GM19455 (cell line): ENCODE results near the gene KCNF1.
A peak's percentile ranks its signal among the peaks of the same experiment; 100 is the strongest.

Experiments used
- ATAC-seq: cut with Tn5 transposase; IDR thresholded peaks from one replicate; pipeline ENCODE4 v1.9.1; 2021; ENCODE audit not compliant: unreplicated experiment

KCNF1 gene

GRCh38 chr2:10911291-10912075, at the start of gene KCNF1:
Gene KCNF1, plus strand, starts transcription at chr2:10911934. Its CDS starts 493 bp downstream, at chr2:10912427.
- no peak for ATAC-seq

DNA sequence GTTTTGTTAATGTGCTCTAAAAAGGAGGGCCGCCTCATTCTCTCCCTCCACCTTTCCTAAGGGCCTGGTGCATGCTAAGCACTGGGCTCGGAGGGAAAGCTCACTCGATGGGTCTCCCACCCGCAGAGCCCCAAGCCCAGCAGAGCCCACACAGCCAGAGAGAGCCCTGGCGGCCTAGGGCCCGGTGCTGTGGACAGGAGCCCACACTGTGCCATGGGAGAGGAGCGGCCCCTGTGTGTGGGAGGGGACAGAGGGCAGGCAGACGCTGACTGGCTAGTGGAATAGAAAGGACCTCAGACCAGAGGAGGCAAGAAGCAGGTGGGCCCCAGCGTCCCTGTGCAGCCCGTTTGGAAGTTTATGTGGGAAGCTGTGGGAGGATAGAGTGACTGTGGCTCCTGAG, 49.4 kb upstream of the KCNF1 start:
- no peak for ATAC-seq

GRCh38 chr2:10863047-10863446, 48.7 kb upstream of the KCNF1 start:
- no peak for ATAC-seq

DNA sequence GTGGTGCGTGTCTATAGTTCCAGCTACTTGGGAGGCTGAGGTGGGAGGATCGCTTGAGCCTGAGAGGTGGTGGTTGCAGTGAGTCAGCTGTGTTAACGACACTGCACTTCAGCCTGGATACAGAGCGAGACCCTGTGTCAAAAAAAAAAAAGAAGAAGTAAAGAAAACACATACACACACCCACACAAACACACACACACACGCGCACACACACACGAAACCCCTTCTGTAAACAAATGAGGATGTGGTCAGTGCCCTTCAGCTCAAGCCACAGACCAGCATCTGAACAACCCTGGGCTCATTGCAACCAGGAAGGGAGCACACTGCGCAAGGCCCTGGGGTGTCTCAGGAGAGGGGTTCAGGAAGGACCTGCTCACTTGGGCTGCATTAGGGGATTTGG, 47.9 kb upstream of the KCNF1 start:
- ATAC-seq = peak; percentile 60

DNA sequence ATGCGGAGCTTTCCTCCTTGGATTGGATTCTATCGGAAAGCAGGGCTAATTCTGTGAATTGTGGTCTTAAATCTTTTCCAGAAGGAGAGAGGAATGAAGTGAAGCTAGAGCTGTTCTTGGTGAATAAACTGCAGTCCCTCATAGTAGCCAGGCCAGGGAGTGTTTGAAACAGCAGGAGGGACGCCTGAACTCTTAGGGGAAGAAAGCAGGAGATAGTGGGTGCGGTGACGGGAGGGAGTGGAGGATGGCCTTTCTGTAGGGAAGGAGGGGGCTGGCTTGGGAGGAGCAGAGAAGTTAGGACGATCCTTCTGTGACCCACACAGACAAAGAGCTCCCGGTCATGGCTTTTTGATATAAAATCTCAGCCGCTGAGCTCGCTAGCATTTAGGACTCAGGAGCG, 47.5 kb upstream of the KCNF1 start:
- no peak for ATAC-seq

GRCh38 chr2:10864861-10865636, 46.7 kb upstream of the KCNF1 start:
- peak; percentile 88 for ATAC-seq

DNA sequence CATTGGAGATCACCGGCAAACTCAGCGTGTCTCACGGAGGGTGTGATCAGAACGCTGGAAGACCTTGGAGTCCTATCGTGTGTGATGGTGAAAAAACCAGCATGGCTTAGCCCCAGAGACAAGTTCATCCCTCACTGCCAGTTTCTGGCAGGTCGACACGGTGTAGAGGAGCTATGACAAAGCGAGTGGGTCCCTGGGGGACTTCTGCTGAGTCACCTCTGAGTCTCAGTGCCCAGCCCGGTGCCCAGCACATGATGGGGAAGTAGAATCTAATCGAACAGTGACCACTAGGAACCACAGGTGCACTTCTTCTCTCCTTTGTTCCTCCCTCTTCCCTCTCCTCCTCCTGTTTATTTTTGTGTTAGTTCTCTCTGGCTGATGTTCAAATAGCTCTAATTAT, 45.9 kb upstream of the KCNF1 start:
- no peak for ATAC-seq

GRCh38 chr2:10867692-10868420, 43.9 kb upstream of the KCNF1 start:
- no peak for ATAC-seq

DNA sequence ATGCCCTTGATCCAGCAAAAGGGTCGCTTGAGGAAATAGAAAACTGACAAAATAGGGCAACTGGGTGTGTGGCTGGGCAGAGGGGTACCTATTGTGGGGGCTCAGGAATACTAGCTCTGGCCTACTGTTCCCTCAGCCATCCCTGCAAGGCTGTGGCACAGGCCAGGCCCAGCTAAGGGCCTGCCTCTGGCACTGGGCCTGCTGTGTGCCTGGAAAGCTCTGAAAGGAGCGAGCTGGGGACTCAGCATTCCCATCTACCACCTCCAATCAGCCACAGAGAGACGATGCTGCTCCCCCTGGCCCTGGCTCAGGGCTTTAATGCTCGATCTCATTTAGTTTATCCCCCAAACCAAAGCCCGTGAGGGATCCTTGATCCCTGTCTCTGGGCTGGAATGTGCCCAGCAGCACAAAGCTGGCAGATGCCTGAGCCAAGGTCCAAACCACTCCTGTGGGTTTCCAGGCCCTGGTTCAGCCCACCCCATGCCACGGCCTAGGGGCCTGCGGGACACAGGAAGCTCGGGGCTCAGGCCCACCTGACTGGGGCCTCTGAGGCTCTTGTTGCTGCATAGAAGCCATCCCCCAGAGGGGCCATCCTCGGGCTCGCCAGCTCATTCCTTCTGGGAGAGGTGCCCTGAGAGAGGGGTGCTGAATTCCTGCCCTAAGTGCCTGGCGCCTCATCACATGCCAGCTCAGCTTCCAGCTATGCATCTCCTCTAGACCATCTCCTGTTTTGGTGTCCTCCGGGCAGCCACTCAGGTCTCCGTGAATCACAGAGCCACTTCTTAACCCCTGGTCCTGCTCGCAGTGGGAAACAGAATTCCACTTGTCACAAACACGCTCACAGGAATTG, 43.0 kb upstream of the KCNF1 start:
- no peak for ATAC-seq

DNA sequence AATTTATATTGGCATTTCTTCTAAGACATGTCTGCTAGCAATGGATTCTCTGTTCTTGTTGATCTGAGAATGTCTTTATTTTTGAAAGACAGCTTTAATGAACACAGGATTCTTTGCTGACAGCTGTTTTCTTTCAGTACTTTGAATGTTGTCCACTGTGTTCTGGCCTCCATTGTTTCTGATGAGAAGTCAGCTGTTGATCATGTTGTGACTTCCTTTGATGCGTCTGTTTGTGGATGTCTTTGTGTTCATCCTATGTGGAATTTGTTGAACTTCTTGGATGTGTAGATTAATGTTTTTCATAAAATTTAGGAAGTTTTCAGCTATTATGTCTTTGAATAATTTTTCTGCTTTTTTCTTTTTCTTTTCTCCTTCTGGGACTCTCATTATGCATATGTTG, 39.8 kb upstream of the KCNF1 start:
- ATAC-seq = no peak

- ATAC-seq = no peak
These were observed 38.6 kb upstream of the KCNF1 start for GRCh38 chr2:10873171-10873570.

DNA sequence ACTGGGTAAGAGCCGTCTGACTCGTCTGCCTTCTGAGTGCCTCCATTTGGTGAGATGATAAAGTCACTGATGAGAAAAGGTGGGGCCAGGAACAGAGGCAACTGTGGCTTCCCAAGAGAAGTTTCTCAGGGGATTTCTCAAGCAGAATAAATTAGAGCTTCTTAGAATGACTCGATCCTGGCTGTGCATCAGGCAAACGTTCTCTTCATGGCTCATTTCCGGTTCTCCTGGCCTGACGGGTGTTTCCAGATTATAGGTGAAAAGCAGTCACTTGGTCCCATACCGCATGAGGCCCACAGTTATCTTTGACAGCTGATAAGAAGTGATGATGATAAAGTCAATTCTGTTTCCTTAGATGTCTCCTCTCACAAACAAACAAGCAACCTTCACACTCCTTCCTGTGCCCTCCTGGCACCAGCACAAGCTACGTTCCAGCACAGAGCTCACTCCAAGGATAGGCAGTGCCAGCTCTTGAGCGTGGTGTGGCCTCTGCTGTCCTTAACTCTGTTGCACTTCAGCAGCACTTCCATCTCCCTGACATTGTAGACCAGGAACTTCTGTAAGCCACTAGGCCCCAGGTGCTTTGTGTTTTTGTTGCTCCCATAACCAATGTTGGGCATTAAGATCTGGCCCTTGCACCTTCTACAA, 37.8 kb upstream of the KCNF1 start:
- ATAC-seq = peak; percentile 47

GRCh38 chr2:10875126-10875525, 36.6 kb upstream of the KCNF1 start:
- ATAC-seq = no peak

DNA sequence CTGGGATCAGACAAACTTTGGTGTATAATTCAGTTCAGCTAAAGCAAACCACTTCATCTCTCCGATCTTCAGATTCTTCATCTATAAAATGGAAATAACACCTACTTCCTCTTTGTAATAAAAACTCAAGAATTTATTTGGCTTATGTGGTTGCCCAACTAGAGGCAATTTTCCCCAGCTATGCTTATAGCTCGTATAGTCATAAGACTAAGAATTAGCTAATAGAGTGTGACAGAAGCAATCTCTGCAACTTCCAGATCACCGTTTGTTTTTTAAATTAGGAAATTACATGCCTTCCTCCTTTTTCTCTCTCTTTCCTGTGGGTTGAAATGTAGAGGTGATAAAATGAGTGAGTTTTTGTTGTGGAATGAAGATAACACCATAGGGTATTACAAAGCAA, 35.3 kb upstream of the KCNF1 start:
- ATAC-seq = no peak

GRCh38 chr2:10876963-10877362, 34.8 kb upstream of the KCNF1 start:
- no peak for ATAC-seq

- ATAC-seq = no peak
These were observed 34.1 kb upstream of the KCNF1 start for GRCh38 chr2:10877651-10878111.

DNA sequence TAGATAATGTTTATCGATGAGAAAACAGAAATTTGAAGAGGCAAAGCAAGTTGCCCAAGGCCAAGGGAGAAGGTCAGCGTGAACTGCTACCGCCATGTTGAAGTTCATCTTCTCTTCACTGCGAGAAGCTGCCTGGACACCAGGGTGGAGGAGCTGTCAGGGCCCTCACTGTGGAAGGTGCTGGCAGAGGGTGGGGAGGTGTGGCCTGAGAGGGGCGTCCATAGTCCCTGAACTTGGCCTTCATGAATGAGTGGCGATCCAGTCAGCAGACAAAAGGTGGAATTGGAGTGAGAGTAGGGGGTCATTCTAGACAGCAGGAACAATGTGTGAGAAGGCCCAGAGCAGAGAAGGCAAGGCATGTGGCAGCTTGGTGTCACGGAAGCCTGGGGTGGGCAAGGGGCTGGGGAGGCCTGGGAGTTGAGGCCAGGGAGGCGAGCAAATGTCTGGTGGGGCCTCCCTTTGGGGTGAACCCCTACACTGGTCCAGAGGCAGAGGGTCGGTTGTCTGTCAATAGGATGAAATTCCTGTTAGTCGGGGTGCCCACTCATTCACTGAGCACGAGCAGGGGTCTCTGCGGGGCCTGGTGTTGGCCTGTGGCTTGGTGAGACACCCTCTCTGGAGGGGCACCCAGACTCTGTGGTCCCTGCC, 33.3 kb upstream of the KCNF1 start:
- no peak for ATAC-seq

- ATAC-seq = no peak
These were observed 32.6 kb upstream of the KCNF1 start for GRCh38 chr2:10879159-10879558.
